K562 (cell line): ENCODE data around the gene UBE2H.

Experiments
- CTCF ChIP-seq, 3 experiments: IDR thresholded peaks in 2 of 3; conservative IDR thresholded peaks in 1 of 3; 2 replicates each; pipeline ENCODE4 v1.5.1; 2011 to 2012; ENCODE audit warnings: low read length in 3 of 3, mild to moderate bottlenecking in 3 of 3, control low read depth in 2 of 3, improper control_type of control experiment in 1 of 3, inconsistent platforms in 1 of 3, low read depth in 1 of 3, mixed read lengths in 1 of 3, moderate library complexity in 1 of 3; ENCODE audit not compliant: insufficient read depth in 2 of 3
- MLX ChIP-seq, 2 experiments: fragments of 450-650 bp in 1 of 2; sonication (generic) in 1 of 2; formaldehyde crosslinking; conservative IDR thresholded peaks; 2 replicates each; pipeline versions ENCODE4 v1.4.0 to v1.8.1; 2020 to 2022; ENCODE audit warnings: mild to moderate bottlenecking in 1 of 2, missing genetic modification reagents in 1 of 2
- SMC3 ChIP-seq: conservative IDR thresholded peaks from 2 replicates; pipeline ENCODE4 v1.6.1; 2011; ENCODE audit warnings: low read depth, low read length, improper control_type of control experiment; ENCODE audit not compliant: insufficient read depth
- SPI1 ChIP-seq: IDR thresholded peaks from 2 replicates; pipeline ENCODE4 v1.6.1; 2011; ENCODE audit warnings: low read depth, low read length, control low read depth, borderline replicate concordance
- TAF1 ChIP-seq: IDR thresholded peaks from 2 replicates; pipeline ENCODE4 v1.6.1; 2011; ENCODE audit warnings: mild to moderate bottlenecking, low read length, moderate library complexity; ENCODE audit not compliant: insufficient read depth, control insufficient read depth, severe bottlenecking; ENCODE audit errors: extremely low read depth
- ZKSCAN8 ChIP-seq: fragments of 200-800 bp; sonication (Bioruptor generic); IDR thresholded peaks from 2 replicates; pipeline ENCODE4 v1.6.1; 2016; ENCODE audit warnings: missing genetic modification characterization, missing compliant biosample characterization
- ZNF23 ChIP-seq: fragments of 250-450 bp; sonication (Bioruptor Pico); IDR thresholded peaks from 2 replicates; pipeline ENCODE4 v1.4.0; 2020; ENCODE audit warnings: mild to moderate bottlenecking

- no peak for TF ChIP-seq SMC3
- TF ChIP-seq SPI1: no peak
- TF ChIP-seq MLX (CRISPR knock-in tag; conservative IDR thresholded peaks at IDR 0.05): no peak
- no peak for TF ChIP-seq CTCF (IDR thresholded peaks at IDR 0.05 in 2 of 3, conservative IDR thresholded peaks at IDR 0.05 in 1 of 3; ENCODE audit: insufficient read depth in 2 of 3, low read depth in 1 of 3, low read length in 3 of 3)
- TF ChIP-seq ZKSCAN8 (CRISPR knock-in tag): no peak; the same call in 1 of the 2 replicates
- TF ChIP-seq TAF1: no peak
- no peak for TF ChIP-seq ZNF23 (CRISPR knock-in tag)
These were observed 87.5 kb downstream of the UBE2H start for GRCh38 chr7:129865093-129865924.
